Esophagus muscularis mucosa (tissue), 4 donors: ENCODE results near the gene ZNF223. TPM values are rescaled to one million over a fixed set of nuclear protein-coding genes. Genes with fewer than 3 reads are reported as not detected.
A peak's percentile ranks its signal among the peaks of the same experiment; 100 is the strongest.

Experiments used
- DNase-seq: peaks from one replicate; pipeline ENCODE4 v3.0.0-alpha.2; 2017; ENCODE audit errors: extremely low spot score
- H3K27ac ChIP-seq, 4 donors: fragments of 200-600 bp; sonication (generic); replicated peaks in 1 of 4; 1 replicate in 3 of 4; 2 replicates in 1 of 4; pipeline ENCODE4 v1.5.1; 2016 to 2019; ENCODE audit warnings: mild to moderate bottlenecking in 1 of 4
- H3K27me3 ChIP-seq, 4 donors: fragments of 200-600 bp; sonication (generic); one replicate each; pipeline versions ENCODE4 v1.5.1 to v1.6.0; 2016 to 2019
- H3K36me3 ChIP-seq, 4 donors: fragments of 200-600 bp; sonication (generic); one replicate each; pipeline ENCODE4 v1.5.1; 2016 to 2019
- H3K4me1 ChIP-seq, 4 donors: fragments of 200-600 bp; sonication (generic); one replicate each; pipeline ENCODE4 v1.5.1; 2016 to 2019
- H3K4me3 ChIP-seq, 4 donors: fragments of 200-600 bp; sonication (generic); 1 replicate in 2 of 4; 2 replicates in 2 of 4; pipeline ENCODE4 v1.5.1; 2016 to 2019; ENCODE audit warnings: mild to moderate bottlenecking in 4 of 4, moderate library complexity in 1 of 4
- H3K9me3 ChIP-seq, 4 donors: fragments of 200-600 bp; sonication (generic); 1 replicate in 3 of 4; 2 replicates in 1 of 4; pipeline ENCODE4 v1.5.1; 2016 to 2019
- EP300 ChIP-seq: sonication (generic); formaldehyde crosslinking; IDR thresholded peaks from one replicate; pipeline ENCODE4 v1.6.1; 2017; ENCODE audit warnings: antibody characterized with exemption
- POLR2A ChIP-seq: fragments of 450-650 bp; IDR thresholded peaks from one replicate; pipeline ENCODE4 v1.6.1; 2017; ENCODE audit warnings: antibody characterized with exemption, moderate library complexity, mild to moderate bottlenecking, low read depth
- POLR2AphosphoS5 ChIP-seq, 2 donors: sonication (generic); formaldehyde crosslinking; IDR thresholded peaks; one replicate each; pipeline ENCODE4 v1.6.1; 2017; ENCODE audit warnings: antibody characterized with exemption in 2 of 2
- WGBS: methylation state at CpG from one replicate; pipeline ENCODE4 v1.1.5; 2018; 5-methylcytosine and 5-hydroxymethylcytosine counted together
- intact Hi-C: fragments of 100-400 bp; cut with DNase I; formaldehyde crosslinking; loops from one replicate; pipeline ENCODE4 v1.15.1; 2023
- total RNA-seq, 4 donors: library from RNA; depleted of rRNA; stranded (reverse); fragments of >200 nt; gene quantifications; one replicate each; pipeline versions ENCODE4 v1.1.0 to v1.2.1, GENCODE V29; 2016
- TF ChIP-seq, protein P1 (sequence below), 3 experiments: fragments of 200-600 bp in 2 of 3; fragments of 450-650 bp in 1 of 3; sonication (generic) in 2 of 3; IDR thresholded peaks; one replicate each; pipeline ENCODE4 v1.5.1; 2017 to 2019; ENCODE audit warnings: antibody characterized with exemption in 3 of 3, mild to moderate bottlenecking in 2 of 3, moderate library complexity in 1 of 3

Gene ZNF223
- total RNA-seq, 4 donors from 2014 or later = 0.83 to 2.6 (median 2.5) TPM

GRCh38 chr19:44042147-44042546, 9.7 kb upstream of the ZNF223 start:
- Histone ChIP-seq H3K4me1 (no peaks in the 10 kb centered on the region), H3K36me3 (no peaks in the 10 kb centered on the region), H3K27ac (no peak overlapping the region), H3K27me3 (no peaks in the 10 kb centered on the region), H3K9me3 (peaks cover 0 to 62% (median 19%) of the 10 kb centered on the region in 4 donors), H3K4me3 (no peak overlapping the region)
- WGBS = 74% methylated on average over 2 of the region's 2 CpGs
- intact Hi-C loops = no loop called here
- no peak for TF ChIP-seq POLR2A
- TF ChIP-seq POLR2AphosphoS5 (IDR thresholded peaks at IDR 0.05) = no peak
- no peak for TF ChIP-seq EP300
- TF ChIP-seq, protein P1, sequence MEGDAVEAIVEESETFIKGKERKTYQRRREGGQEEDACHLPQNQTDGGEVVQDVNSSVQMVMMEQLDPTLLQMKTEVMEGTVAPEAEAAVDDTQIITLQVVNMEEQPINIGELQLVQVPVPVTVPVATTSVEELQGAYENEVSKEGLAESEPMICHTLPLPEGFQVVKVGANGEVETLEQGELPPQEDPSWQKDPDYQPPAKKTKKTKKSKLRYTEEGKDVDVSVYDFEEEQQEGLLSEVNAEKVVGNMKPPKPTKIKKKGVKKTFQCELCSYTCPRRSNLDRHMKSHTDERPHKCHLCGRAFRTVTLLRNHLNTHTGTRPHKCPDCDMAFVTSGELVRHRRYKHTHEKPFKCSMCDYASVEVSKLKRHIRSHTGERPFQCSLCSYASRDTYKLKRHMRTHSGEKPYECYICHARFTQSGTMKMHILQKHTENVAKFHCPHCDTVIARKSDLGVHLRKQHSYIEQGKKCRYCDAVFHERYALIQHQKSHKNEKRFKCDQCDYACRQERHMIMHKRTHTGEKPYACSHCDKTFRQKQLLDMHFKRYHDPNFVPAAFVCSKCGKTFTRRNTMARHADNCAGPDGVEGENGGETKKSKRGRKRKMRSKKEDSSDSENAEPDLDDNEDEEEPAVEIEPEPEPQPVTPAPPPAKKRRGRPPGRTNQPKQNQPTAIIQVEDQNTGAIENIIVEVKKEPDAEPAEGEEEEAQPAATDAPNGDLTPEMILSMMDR (IDR thresholded peaks at IDR 0.05) = no peak
- no peak for DNase-seq

- H3K9me3 ChIP-seq = peaks cover 0 to 8% (median 0%) of the 10 kb centered on the region in 4 donors
- H3K27me3 ChIP-seq = peaks cover 0 to 30% (median 0%) of the 10 kb centered on the region in 4 donors
- peaks cover 6 to 13% (median 11%) of the 10 kb centered on the region in 4 donors for H3K36me3 ChIP-seq
- TF ChIP-seq POLR2AphosphoS5 (IDR thresholded peaks at IDR 0.05) (no peak), POLR2A (no peak), EP300 (no peak)
- TF ChIP-seq, protein P1 (IDR thresholded peaks at IDR 0.05) = no peak
- H3K27ac ChIP-seq = peak overlapping the region; percentile 6 to 77 (median 72)
- WGBS = 14% methylated on average over 19 of the region's 21 CpGs
- DNase-seq = no peak
- H3K4me3 ChIP-seq = peak overlapping the region; percentile 64 to 80 (median 72)
- intact Hi-C loops = loop anchor here (5.0 to 10.0 kb wide), 2 partner anchors 46 to 61 kb away; partner anchors contain the start of genes ZNF225 and ZNF230
- H3K4me1 ChIP-seq = peaks cover 14 to 21% (median 19%) of the 10 kb centered on the region in 4 donors
Observed at GRCh38 chr19:44050740-44051649, 841 bp upstream of the ZNF223 start.

GRCh38 chr19:44055870-44056269, 4.0 kb downstream of the ZNF223 start:
- Histone ChIP-seq H3K27ac (no peak overlapping the region), H3K36me3 (peaks cover 22 to 58% (median 43%) of the 10 kb centered on the region in 4 donors), H3K4me1 (peaks cover 14 to 20% (median 17%) of the 10 kb centered on the region in 4 donors), H3K9me3 (peaks cover 0 to 15% (median 4%) of the 10 kb centered on the region in 4 donors), H3K4me3 (no peak overlapping the region), H3K27me3 (peaks cover 0 to 2% (median 0%) of the 10 kb centered on the region in 4 donors)
- intact Hi-C loops = loop anchor here (10.0 kb wide), 1 partner anchor 51 kb away; the partner anchor contains the start of gene ZNF230
- DNase-seq = no peak
- TF ChIP-seq POLR2AphosphoS5 (IDR thresholded peaks at IDR 0.05) (no peak), POLR2A (no peak), EP300 (no peak)
- TF ChIP-seq, protein P1 (IDR thresholded peaks at IDR 0.05) = no peak
- WGBS = 91% methylated on average over 3 of the region's 5 CpGs

- intact Hi-C loops = loop anchor here (10.0 kb wide), 1 partner anchor 54 kb away; the partner anchor contains the start of gene ZNF230
- 100% methylated on average over 2 of the region's 2 CpGs for WGBS
- TF ChIP-seq EP300 (no peak), POLR2A (no peak), POLR2AphosphoS5 (IDR thresholded peaks at IDR 0.05) (no peak)
- TF ChIP-seq, protein P1 (IDR thresholded peaks at IDR 0.05) = no peak
- no peak for DNase-seq
- Histone ChIP-seq H3K27ac (no peak overlapping the region), H3K36me3 (peaks cover 45 to 92% (median 77%) of the 10 kb centered on the region in 4 donors), H3K27me3 (no peaks in the 10 kb centered on the region), H3K4me1 (no peaks in the 10 kb centered on the region), H3K4me3 (no peak overlapping the region), H3K9me3 (peaks cover 0 to 29% (median 8%) of the 10 kb centered on the region in 4 donors)
Observed at GRCh38 chr19:44059229-44059628, 7.4 kb downstream of the ZNF223 start.
